Vagina (tissue), 2 donors: Measurements from ENCODE around the gene CAMSAP2. TPM values are rescaled to one million over a fixed set of nuclear protein-coding genes. Genes with fewer than 3 reads are reported as not detected.

Experiments
- DNase-seq, 2 donors: peaks; one replicate each; pipeline ENCODE4 v3.0.0-alpha.2; 2017; ENCODE audit errors: extremely low spot score in 2 of 2
- H3K27ac ChIP-seq: fragments of 200-600 bp; sonication (generic); one replicate; pipeline ENCODE4 v1.5.1; 2019
- H3K27me3 ChIP-seq: fragments of 200-600 bp; sonication (generic); one replicate; pipeline ENCODE4 v1.5.1; 2019
- H3K36me3 ChIP-seq, 2 donors: fragments of 200-600 bp; sonication (generic); one replicate each; pipeline ENCODE4 v1.5.1; 2017 to 2019
- H3K4me1 ChIP-seq: fragments of 200-600 bp; sonication (generic); one replicate; pipeline ENCODE4 v1.5.1; 2019
- H3K4me3 ChIP-seq, 2 donors: fragments of 200-600 bp; sonication (generic); 1 replicate in 1 of 2; 2 replicates in 1 of 2; pipeline ENCODE4 v1.5.1; 2016 to 2019
- H3K9me3 ChIP-seq: fragments of 200-600 bp; sonication (generic); one replicate; pipeline ENCODE4 v1.5.1; 2019
- POLR2A ChIP-seq, 2 donors: fragments of 450-650 bp; IDR thresholded peaks; one replicate each; pipeline ENCODE4 v1.6.1; 2017; ENCODE audit warnings: antibody characterized with exemption in 2 of 2, mild to moderate bottlenecking in 2 of 2, moderate library complexity in 2 of 2
- POLR2AphosphoS5 ChIP-seq, 2 donors: sonication (generic); formaldehyde crosslinking; IDR thresholded peaks; one replicate each; pipeline ENCODE4 v1.9.0; 2017; ENCODE audit warnings: antibody characterized with exemption in 2 of 2, mild to moderate bottlenecking in 2 of 2, low read depth in 1 of 2; ENCODE audit not compliant: insufficient read depth in 1 of 2
- intact Hi-C: fragments of 100-400 bp; cut with DNase I; formaldehyde crosslinking; loops from one replicate; pipeline ENCODE4 v1.15.1; 2023
- total RNA-seq: library from RNA; depleted of rRNA; stranded (reverse); fragments of >200 nt; gene quantifications from one replicate; pipeline ENCODE4 v1.2.3, GENCODE V29; 2016
- TF ChIP-seq, protein P1 (sequence below), 3 experiments: fragments of 450-650 bp in 2 of 3; fragments of 200-600 bp in 1 of 3; sonication (generic) in 1 of 3; IDR thresholded peaks; one replicate each; pipeline ENCODE4 v1.5.1; 2017 to 2019; ENCODE audit warnings: antibody characterized with exemption in 3 of 3, mild to moderate bottlenecking in 2 of 3, moderate library complexity in 2 of 3

Gene CAMSAP2
- total RNA-seq, 1 donor from 2014 or later = 30.0 TPM

DNA sequence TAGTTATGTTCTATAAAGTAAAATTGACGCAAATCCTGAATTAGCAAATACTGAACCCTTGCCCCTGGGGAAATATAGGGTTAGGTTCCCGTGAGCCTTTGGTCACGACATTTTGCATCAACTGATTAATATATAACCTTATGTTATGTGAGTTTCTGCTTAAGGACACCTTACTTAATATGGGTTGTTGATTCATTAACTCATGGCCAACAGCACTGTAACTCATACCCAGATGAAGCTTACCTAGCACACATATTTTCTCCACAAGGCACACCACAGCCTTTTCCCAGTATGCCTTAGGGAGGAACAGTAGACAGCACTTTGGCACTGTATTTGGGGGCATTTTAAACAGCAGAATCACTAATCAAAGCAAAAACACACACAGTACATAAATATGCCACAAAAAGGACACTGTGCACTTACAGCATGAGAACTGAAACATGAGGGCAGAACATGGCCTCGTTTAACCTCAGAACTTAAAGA lies 171.1 kb downstream of the CAMSAP2 start:
- intact Hi-C loops = no loop called here
- H3K9me3 ChIP-seq = no peaks in the 10 kb centered on the region
- H3K27ac ChIP-seq = no peak overlapping the region
- no peak for TF ChIP-seq POLR2AphosphoS5 (IDR thresholded peaks at IDR 0.05; ENCODE audit: insufficient read depth in 1 of 2, low read depth in 1 of 2)
- no peak for TF ChIP-seq POLR2A (IDR thresholded peaks at IDR 0.05)
- TF ChIP-seq, protein P1, sequence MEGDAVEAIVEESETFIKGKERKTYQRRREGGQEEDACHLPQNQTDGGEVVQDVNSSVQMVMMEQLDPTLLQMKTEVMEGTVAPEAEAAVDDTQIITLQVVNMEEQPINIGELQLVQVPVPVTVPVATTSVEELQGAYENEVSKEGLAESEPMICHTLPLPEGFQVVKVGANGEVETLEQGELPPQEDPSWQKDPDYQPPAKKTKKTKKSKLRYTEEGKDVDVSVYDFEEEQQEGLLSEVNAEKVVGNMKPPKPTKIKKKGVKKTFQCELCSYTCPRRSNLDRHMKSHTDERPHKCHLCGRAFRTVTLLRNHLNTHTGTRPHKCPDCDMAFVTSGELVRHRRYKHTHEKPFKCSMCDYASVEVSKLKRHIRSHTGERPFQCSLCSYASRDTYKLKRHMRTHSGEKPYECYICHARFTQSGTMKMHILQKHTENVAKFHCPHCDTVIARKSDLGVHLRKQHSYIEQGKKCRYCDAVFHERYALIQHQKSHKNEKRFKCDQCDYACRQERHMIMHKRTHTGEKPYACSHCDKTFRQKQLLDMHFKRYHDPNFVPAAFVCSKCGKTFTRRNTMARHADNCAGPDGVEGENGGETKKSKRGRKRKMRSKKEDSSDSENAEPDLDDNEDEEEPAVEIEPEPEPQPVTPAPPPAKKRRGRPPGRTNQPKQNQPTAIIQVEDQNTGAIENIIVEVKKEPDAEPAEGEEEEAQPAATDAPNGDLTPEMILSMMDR (IDR thresholded peaks at IDR 0.05) = no peak
- no peaks in the 10 kb centered on the region for H3K36me3 ChIP-seq
- H3K4me1 ChIP-seq = peaks cover 21% of the 10 kb centered on the region
- H3K4me3 ChIP-seq = no peak overlapping the region
- DNase-seq = no peak
- H3K27me3 ChIP-seq = no peaks in the 10 kb centered on the region

Other genes starting within 250 kb of the CAMSAP2 start
- gene KIF14, start 118.1 kb upstream of the CAMSAP2 start, total RNA-seq = 0.74 TPM
- 16.2 TPM for gene DDX59, start 69.0 kb upstream of the CAMSAP2 start, total RNA-seq
- gene GPR25, start 134.1 kb downstream of the CAMSAP2 start, total RNA-seq = 5.9 TPM
- 42.2 TPM for gene INAVA, start 156.0 kb downstream of the CAMSAP2 start, total RNA-seq